Cardiac septum (tissue), 1 donor: Measurements from ENCODE around the gene ARHGAP23. TPM values are rescaled to one million over a fixed set of nuclear protein-coding genes. Genes with fewer than 3 reads are reported as not detected.
A peak's percentile ranks its signal among the peaks of the same experiment; 100 is the strongest.

Experiments
- DNase-seq: peaks from one replicate; pipeline ENCODE4 v3.0.0-alpha.2; 2020; ENCODE audit warnings: low spot score
- intact Hi-C: fragments of 100-400 bp; cut with DNase I; formaldehyde crosslinking; loops from one replicate; pipeline ENCODE4 v1.14.0; 2022
- total RNA-seq: library from RNA; stranded (reverse); fragmentation: NEBNext Ultra II Directional; extraction: Animal tissue kit (Norgen Biotek cat#: 25700); gene quantifications from one replicate; pipeline ENCODE4 v1.2.1, GENCODE V29; 2021
- donor health status: DM: no; HTN: no; CAD: no.

Gene ARHGAP23
- total RNA-seq, 1 donor from 2014 or later = 96.8 TPM

GRCh38 chr17:38419508-38419981 lies 8.7 kb upstream of the ARHGAP23 start:
- DNase-seq = no peak
- intact Hi-C loops = no loop called here

- intact Hi-C loops = loop anchor here (10.0 kb wide), 1 partner anchor 244 kb away; no protein-coding TSS in a partner anchor
- no peak for DNase-seq
Measured at GRCh38 chr17:38420518-38420917, 7.7 kb upstream of the ARHGAP23 start.

GRCh38 chr17:38421171-38421841 lies 7.0 kb upstream of the ARHGAP23 start:
- intact Hi-C loops = loop anchor here (10.0 kb wide), 1 partner anchor 243 kb away; no protein-coding TSS in a partner anchor
- no peak for DNase-seq

- no peak for DNase-seq
- intact Hi-C loops = loop anchor here (10.0 kb wide), 1 partner anchor 243 kb away; no protein-coding TSS in a partner anchor
Measured at GRCh38 chr17:38421871-38422827, 6.1 kb upstream of the ARHGAP23 start.

- intact Hi-C loops = loop anchor here (10.0 kb wide), 1 partner anchor 240 kb away; no protein-coding TSS in a partner anchor
- no peak for DNase-seq
Measured at GRCh38 chr17:38424297-38424972, 3.8 kb upstream of the ARHGAP23 start.

GRCh38 chr17:38425031-38425430 lies 3.2 kb upstream of the ARHGAP23 start:
- intact Hi-C loops = loop anchor here (5.0 to 10.0 kb wide), 4 partner anchors 37 to 240 kb away; no protein-coding TSS in a partner anchor
- DNase-seq = no peak

GRCh38 chr17:38425744-38426143 lies 2.5 kb upstream of the ARHGAP23 start:
- intact Hi-C loops = loop anchor here (5.0 to 10.0 kb wide), 4 partner anchors 37 to 239 kb away; no protein-coding TSS in a partner anchor
- no peak for DNase-seq

- intact Hi-C loops = loop anchor here (5.0 to 10.0 kb wide), 4 partner anchors 36 to 238 kb away; no protein-coding TSS in a partner anchor
- no peak for DNase-seq
Measured at GRCh38 chr17:38426441-38426840, 1.8 kb upstream of the ARHGAP23 start.

- intact Hi-C loops = loop anchor here (5.0 to 10.0 kb wide), 4 partner anchors 35 to 237 kb away; no protein-coding TSS in a partner anchor
- no peak for DNase-seq
Measured at GRCh38 chr17:38427160-38427949, 909 bp upstream of the ARHGAP23 start.

- intact Hi-C loops = loop anchor here (2.0 to 10.0 kb wide), 5 partner anchors 16 to 236 kb away; no protein-coding TSS in a partner anchor
- DNase-seq = peak; percentile 87
Measured at GRCh38 chr17:38428643-38429371, 543 bp downstream of the ARHGAP23 start.

- intact Hi-C loops = loop anchor here (2.0 to 10.0 kb wide), 5 partner anchors 15 to 235 kb away; no protein-coding TSS in a partner anchor
- DNase-seq = no peak
Measured at GRCh38 chr17:38429476-38430100, 1.3 kb downstream of the ARHGAP23 start.

GRCh38 chr17:38430316-38430715 lies 2.1 kb downstream of the ARHGAP23 start:
- no peak for DNase-seq

GRCh38 chr17:38430822-38431221 lies 2.6 kb downstream of the ARHGAP23 start:
- DNase-seq = no peak
- intact Hi-C loops = no loop called here

More at GRCh38 chr17:38430316-38430715, 2.1 kb downstream of the ARHGAP23 start:
- intact Hi-C loops = no loop called here

- intact Hi-C loops = no loop called here
- DNase-seq = no peak
Measured at GRCh38 chr17:38431346-38432145, 3.3 kb downstream of the ARHGAP23 start.

GRCh38 chr17:38434178-38434665 lies 6.0 kb downstream of the ARHGAP23 start:
- DNase-seq = no peak
- intact Hi-C loops = no loop called here

GRCh38 chr17:38435795-38436194 lies 7.5 kb downstream of the ARHGAP23 start:
- DNase-seq = no peak

More at GRCh38 chr17:38435795-38436194, 7.5 kb downstream of the ARHGAP23 start:
- intact Hi-C loops = no loop called here
